ENCODE results near the gene DNAJC13.

DNA sequence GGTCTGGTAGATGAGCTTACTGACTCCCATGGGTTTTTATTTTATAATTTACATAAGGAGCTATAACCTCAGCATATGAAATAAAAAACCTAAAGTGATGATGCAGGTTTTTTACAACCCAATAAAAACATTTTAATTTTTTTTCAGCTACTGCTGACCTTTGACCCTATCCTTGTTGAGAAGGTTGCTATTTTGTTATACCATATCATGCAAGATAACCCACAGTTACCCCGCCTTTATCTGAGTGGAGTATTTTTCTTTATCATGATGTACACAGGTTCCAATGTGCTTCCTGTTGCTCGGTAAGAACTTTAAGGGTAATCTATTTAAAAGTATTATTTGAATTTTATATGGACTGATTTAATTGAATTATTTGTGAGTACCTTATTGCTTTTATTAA lies 70.8 kb downstream of the DNAJC13 start:
- no peak for TF ChIP-seq SP1 (CRISPR knock-in tag; conservative IDR thresholded peaks at IDR 0.05)
- TF ChIP-seq, protein P1, sequence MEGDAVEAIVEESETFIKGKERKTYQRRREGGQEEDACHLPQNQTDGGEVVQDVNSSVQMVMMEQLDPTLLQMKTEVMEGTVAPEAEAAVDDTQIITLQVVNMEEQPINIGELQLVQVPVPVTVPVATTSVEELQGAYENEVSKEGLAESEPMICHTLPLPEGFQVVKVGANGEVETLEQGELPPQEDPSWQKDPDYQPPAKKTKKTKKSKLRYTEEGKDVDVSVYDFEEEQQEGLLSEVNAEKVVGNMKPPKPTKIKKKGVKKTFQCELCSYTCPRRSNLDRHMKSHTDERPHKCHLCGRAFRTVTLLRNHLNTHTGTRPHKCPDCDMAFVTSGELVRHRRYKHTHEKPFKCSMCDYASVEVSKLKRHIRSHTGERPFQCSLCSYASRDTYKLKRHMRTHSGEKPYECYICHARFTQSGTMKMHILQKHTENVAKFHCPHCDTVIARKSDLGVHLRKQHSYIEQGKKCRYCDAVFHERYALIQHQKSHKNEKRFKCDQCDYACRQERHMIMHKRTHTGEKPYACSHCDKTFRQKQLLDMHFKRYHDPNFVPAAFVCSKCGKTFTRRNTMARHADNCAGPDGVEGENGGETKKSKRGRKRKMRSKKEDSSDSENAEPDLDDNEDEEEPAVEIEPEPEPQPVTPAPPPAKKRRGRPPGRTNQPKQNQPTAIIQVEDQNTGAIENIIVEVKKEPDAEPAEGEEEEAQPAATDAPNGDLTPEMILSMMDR (IDR thresholded peaks at IDR 0.05): no peak
- TF ChIP-seq, protein P2, sequence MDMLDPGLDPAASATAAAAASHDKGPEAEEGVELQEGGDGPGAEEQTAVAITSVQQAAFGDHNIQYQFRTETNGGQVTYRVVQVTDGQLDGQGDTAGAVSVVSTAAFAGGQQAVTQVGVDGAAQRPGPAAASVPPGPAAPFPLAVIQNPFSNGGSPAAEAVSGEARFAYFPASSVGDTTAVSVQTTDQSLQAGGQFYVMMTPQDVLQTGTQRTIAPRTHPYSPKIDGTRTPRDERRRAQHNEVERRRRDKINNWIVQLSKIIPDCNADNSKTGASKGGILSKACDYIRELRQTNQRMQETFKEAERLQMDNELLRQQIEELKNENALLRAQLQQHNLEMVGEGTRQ (CRISPR knock-in tag; IDR thresholded peaks at IDR 0.05): no peak
